ENCODE data around the gene DALRD3.
"Not testable (repeated sequence)": the region's sequence is repeated elsewhere in the genome, so short reads cannot be mapped to it uniquely, and the experiment has no call there.

Gene DALRD3

GRCh38 chr3:49021213-49021812 is 2.9 kb upstream of the DALRD3 start:
- DNase-seq: peak; percentile 98 to 99

GRCh38 chr3:49020330-49021212 is 2.2 kb upstream of the DALRD3 start:
- DNase-seq: peak; percentile 33 to 39

- no peak for DNase-seq
Measured at GRCh38 chr3:49019941-49020329, 1.6 kb upstream of the DALRD3 start.

GRCh38 chr3:49018707-49019006 is 277 bp upstream of the DALRD3 start:
- DNase-seq: no peak

- no peak for DNase-seq
Measured at GRCh38 chr3:49017229-49017970, 980 bp downstream of the DALRD3 start.

GRCh38 chr3:49016414-49017228 is 1.8 kb downstream of the DALRD3 start:
- no peak for DNase-seq

- DNase-seq: no peak
Measured at GRCh38 chr3:49015765-49016164, 2.6 kb downstream of the DALRD3 start.

- DNase-seq: no peak
Measured at GRCh38 chr3:49015072-49015471, 3.3 kb downstream of the DALRD3 start.

GRCh38 chr3:49013738-49014660 is 4.4 kb downstream of the DALRD3 start:
- DNase-seq: peak; percentile 50 to 68

- no peak for DNase-seq
Measured at GRCh38 chr3:49013113-49013737, 5.2 kb downstream of the DALRD3 start.

GRCh38 chr3:49012441-49013017 is 5.9 kb downstream of the DALRD3 start:
- DNase-seq: no peak

GRCh38 chr3:49009396-49009795 is 9.0 kb downstream of the DALRD3 start:
- DNase-seq: no peak

GRCh38 chr3:49008627-49009026 is 9.8 kb downstream of the DALRD3 start:
- not testable (repeated sequence) for DNase-seq

GRCh38 chr3:49007771-49008528 is 10.4 kb downstream of the DALRD3 start:
- peak; percentile 87 to 93 for DNase-seq

- DNase-seq: peak; percentile 98
Measured at GRCh38 chr3:49007068-49007770, 11.2 kb downstream of the DALRD3 start, which contains the start of gene WDR6. WDR6 (plus strand) TSS chr3:49007391; CDS start chr3:49007432, 41 bp downstream.

- DNase-seq: peak in 1 of 2 donors; percentile 23
Measured at GRCh38 chr3:49006408-49007067, 11.8 kb downstream of the DALRD3 start.

GRCh38 chr3:49005998-49006397 is 12.4 kb downstream of the DALRD3 start:
- DNase-seq: no peak

GRCh38 chr3:49005303-49005680 is 13.1 kb downstream of the DALRD3 start:
- DNase-seq: no peak
